Spinal cord (tissue), 10 donors: ENCODE measurements around the gene PCDHGA8. TPM values are rescaled to one million over a fixed set of nuclear protein-coding genes. Genes with fewer than 3 reads are reported as not detected.
"Not testable (repeated sequence)": the region's sequence is repeated elsewhere in the genome, so short reads cannot be mapped to it uniquely, and the experiment has no call there.

ENCODE experiments used
- DNase-seq, 6 donors: peaks; one replicate each; pipeline versions ENCODE4 v3.0.0 to v3.0.0-alpha.2; 2013 to 2015; ENCODE audit warnings: low spot score in 6 of 6, low read depth in 4 of 6
- H3K27ac ChIP-seq: one replicate; pipeline ENCODE4 v1.5.1; 2013; ENCODE audit warnings: low read depth, low read length, control low read depth
- H3K27me3 ChIP-seq: one replicate; pipeline ENCODE4 v1.6.1; 2013; ENCODE audit warnings: low read length; ENCODE audit not compliant: control insufficient read depth, insufficient read depth
- H3K36me3 ChIP-seq: one replicate; pipeline ENCODE4 v1.6.1; 2013; ENCODE audit warnings: low read length; ENCODE audit not compliant: control insufficient read depth, insufficient read depth
- H3K4me1 ChIP-seq: one replicate; pipeline ENCODE4 v1.6.1; 2013; ENCODE audit warnings: low read length; ENCODE audit not compliant: control insufficient read depth, insufficient read depth
- H3K4me3 ChIP-seq: one replicate; pipeline ENCODE4 v1.5.1; 2013; ENCODE audit warnings: low read depth, low read length, control low read depth
- H3K9me3 ChIP-seq: one replicate; pipeline ENCODE4 v1.6.1; 2013; ENCODE audit warnings: low read length; ENCODE audit not compliant: control insufficient read depth, insufficient read depth
- WGBS: methylation state at CpG from one replicate; pipeline ENCODE4 v1.1.5; 2013; ENCODE audit warnings: missing lambda C conversion rate; ENCODE audit not compliant: insufficient coverage; 5-methylcytosine and 5-hydroxymethylcytosine counted together
- polyA plus RNA-seq, 2 donors: library from polyadenylated mRNA; unstranded; fragments of 120-200 nt; gene quantifications; one replicate each; pipeline ENCODE4 v1.2.1, GENCODE V29; 2013; ENCODE audit not compliant: insufficient read length in 2 of 2
- total RNA-seq, 2 donors: library from RNA; depleted of rRNA in 1 of 2; stranded (reverse); fragments of 120-200 nt in 1 of 2; fragments of >200 nt in 1 of 2; gene quantifications; one replicate each; pipeline versions ENCODE4 v1.2.3 to v1.2.4, GENCODE V29; 2013 to 2014
- donor health status: healthy.

PCDHGA8 gene
- total and polyA plus RNA-seq, 4 donors, result 1.9 to 5.6 (median 3.4) TPM

GRCh38 chr5:141431286-141431685, 38.9 kb downstream of the PCDHGA8 start:
- H3K27me3 ChIP-seq, result no peaks in the 10 kb centered on the region
- H3K4me1 ChIP-seq, result peaks cover 17% of the 10 kb centered on the region
- H3K36me3 ChIP-seq, result peaks cover 15% of the 10 kb centered on the region
- peak overlapping the region; percentile 5 for H3K4me3 ChIP-seq
- H3K9me3 ChIP-seq, result peaks cover 49% of the 10 kb centered on the region
- H3K27ac ChIP-seq, result no peak overlapping the region
- 15% methylated on average over 37 of the region's 37 CpGs for WGBS
- DNase-seq, result no peak

GRCh38 chr5:141432308-141432707, 39.9 kb downstream of the PCDHGA8 start:
- H3K9me3 ChIP-seq, result peaks cover 43% of the 10 kb centered on the region
- H3K4me3 ChIP-seq, H3K27me3 ChIP-seq, DNase-seq, H3K27ac ChIP-seq: not testable (repeated sequence)
- 26% methylated on average over 30 of the region's 38 CpGs for WGBS
- H3K4me1 ChIP-seq, result peaks cover 17% of the 10 kb centered on the region
- H3K36me3 ChIP-seq, result peaks cover 15% of the 10 kb centered on the region

- not testable (repeated sequence) for DNase-seq, H3K27ac ChIP-seq, H3K4me3 ChIP-seq, H3K27me3 ChIP-seq
- peaks cover 40% of the 10 kb centered on the region for H3K9me3 ChIP-seq
- H3K36me3 ChIP-seq, result peaks cover 12% of the 10 kb centered on the region
- peaks cover 17% of the 10 kb centered on the region for H3K4me1 ChIP-seq
- WGBS, result 17% methylated on average over 23 of the region's 29 CpGs
Measured at GRCh38 chr5:141432726-141433125, 40.3 kb downstream of the PCDHGA8 start.

GRCh38 chr5:141434006-141434405, 41.6 kb downstream of the PCDHGA8 start:
- H3K4me3 ChIP-seq, result no peak overlapping the region
- H3K27me3 ChIP-seq, result no peaks in the 10 kb centered on the region
- DNase-seq, result no peak
- peaks cover 38% of the 10 kb centered on the region for H3K9me3 ChIP-seq
- peaks cover 17% of the 10 kb centered on the region for H3K4me1 ChIP-seq
- H3K36me3 ChIP-seq, result peaks cover 7% of the 10 kb centered on the region
- 100% methylated on average over 1 of the region's 2 CpGs for WGBS
- H3K27ac ChIP-seq, result no peak overlapping the region

- no peak overlapping the region for H3K4me3 ChIP-seq
- no peak for DNase-seq
- H3K4me1 ChIP-seq, result peaks cover 3% of the 10 kb centered on the region
- H3K27ac ChIP-seq, result no peak overlapping the region
- H3K27me3 ChIP-seq, result no peaks in the 10 kb centered on the region
- no CpG with 5 or more reads among the region's 2 CpGs for WGBS
- H3K36me3 ChIP-seq, result peaks cover 7% of the 10 kb centered on the region
- H3K9me3 ChIP-seq, result peaks cover 30% of the 10 kb centered on the region
Measured at GRCh38 chr5:141437221-141437620, 44.8 kb downstream of the PCDHGA8 start.

GRCh38 chr5:141439411-141440141, 47.1 kb downstream of the PCDHGA8 start:
- H3K4me1 ChIP-seq, result no peaks in the 10 kb centered on the region
- no peak for DNase-seq
- peaks cover 7% of the 10 kb centered on the region for H3K36me3 ChIP-seq
- WGBS, result 59% methylated on average over 7 of the region's 10 CpGs
- peaks cover 24% of the 10 kb centered on the region for H3K9me3 ChIP-seq
- no peaks in the 10 kb centered on the region for H3K27me3 ChIP-seq
- no peak overlapping the region for H3K27ac ChIP-seq
- H3K4me3 ChIP-seq, result no peak overlapping the region

- no peaks in the 10 kb centered on the region for H3K4me1 ChIP-seq
- peaks cover 7% of the 10 kb centered on the region for H3K36me3 ChIP-seq
- H3K27me3 ChIP-seq, result no peaks in the 10 kb centered on the region
- 100% methylated on average over 5 of the region's 9 CpGs for WGBS
- H3K4me3 ChIP-seq, result no peak overlapping the region
- DNase-seq, result no peak
- H3K27ac ChIP-seq, result no peak overlapping the region
- peaks cover 24% of the 10 kb centered on the region for H3K9me3 ChIP-seq
Measured at GRCh38 chr5:141440341-141440740, 47.9 kb downstream of the PCDHGA8 start.

GRCh38 chr5:141441571-141442170, 49.2 kb downstream of the PCDHGA8 start:
- H3K4me1 ChIP-seq, result no peaks in the 10 kb centered on the region
- peaks cover 7% of the 10 kb centered on the region for H3K36me3 ChIP-seq
- no peak overlapping the region for H3K27ac ChIP-seq
- H3K9me3 ChIP-seq, result peaks cover 24% of the 10 kb centered on the region
- DNase-seq, result no peak
- no peaks in the 10 kb centered on the region for H3K27me3 ChIP-seq
- WGBS, result 37% methylated on average over 49 of the region's 50 CpGs
- no peak overlapping the region for H3K4me3 ChIP-seq
